ENCODE measurements around the gene MCAT. TPM values are rescaled to one million over a fixed set of nuclear protein-coding genes. Genes with fewer than 3 reads are reported as not detected.

Gene MCAT
- polyA plus RNA-seq, 3 donors: 4.5 to 8.9 (median 6.8) TPM

DNA sequence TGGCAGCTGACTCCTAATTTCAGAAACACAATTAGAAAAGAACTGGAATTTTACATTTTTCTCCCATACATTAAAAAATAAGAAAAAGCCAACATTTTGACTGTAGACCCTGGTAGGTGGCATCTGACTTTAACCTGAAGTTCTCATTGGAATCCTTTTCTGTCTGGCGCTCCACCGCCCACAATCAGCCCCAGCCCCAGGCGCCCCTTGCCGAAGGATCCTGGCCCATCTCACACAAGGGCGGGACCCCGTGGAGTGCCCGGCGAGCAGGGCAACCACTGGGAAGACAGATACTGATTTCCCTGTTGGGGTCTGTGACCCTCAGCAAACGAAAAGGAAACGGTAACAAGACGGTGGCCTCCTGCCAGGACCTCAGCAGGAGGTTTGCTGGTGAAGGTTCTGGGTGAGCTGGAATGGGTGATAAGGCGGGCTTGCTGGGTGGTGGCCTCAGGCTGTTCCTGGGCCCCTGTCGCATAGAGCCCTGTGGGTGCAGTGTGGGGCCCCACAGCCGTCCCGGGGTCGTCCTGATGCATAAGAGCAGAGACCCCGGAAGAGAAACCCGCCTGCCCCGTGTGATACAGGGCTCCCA, 23.9 kb upstream of the MCAT start:
- H3K27me3 ChIP-seq (ENCODE audit: control insufficient read depth in 2 of 2, insufficient read depth in 2 of 2, low read length in 2 of 2): no peaks in the 10 kb centered on the region
- peak overlapping the region in 1 of 7 donors; percentile 54 for H3K27ac Mint-ChIP-seq
- H3K4me3 ChIP-seq (replicated peaks in 1 of 3; ENCODE audit: low read depth in 2 of 3, low read length in 3 of 3): no peak overlapping the region
- TF ChIP-seq, protein P1, sequence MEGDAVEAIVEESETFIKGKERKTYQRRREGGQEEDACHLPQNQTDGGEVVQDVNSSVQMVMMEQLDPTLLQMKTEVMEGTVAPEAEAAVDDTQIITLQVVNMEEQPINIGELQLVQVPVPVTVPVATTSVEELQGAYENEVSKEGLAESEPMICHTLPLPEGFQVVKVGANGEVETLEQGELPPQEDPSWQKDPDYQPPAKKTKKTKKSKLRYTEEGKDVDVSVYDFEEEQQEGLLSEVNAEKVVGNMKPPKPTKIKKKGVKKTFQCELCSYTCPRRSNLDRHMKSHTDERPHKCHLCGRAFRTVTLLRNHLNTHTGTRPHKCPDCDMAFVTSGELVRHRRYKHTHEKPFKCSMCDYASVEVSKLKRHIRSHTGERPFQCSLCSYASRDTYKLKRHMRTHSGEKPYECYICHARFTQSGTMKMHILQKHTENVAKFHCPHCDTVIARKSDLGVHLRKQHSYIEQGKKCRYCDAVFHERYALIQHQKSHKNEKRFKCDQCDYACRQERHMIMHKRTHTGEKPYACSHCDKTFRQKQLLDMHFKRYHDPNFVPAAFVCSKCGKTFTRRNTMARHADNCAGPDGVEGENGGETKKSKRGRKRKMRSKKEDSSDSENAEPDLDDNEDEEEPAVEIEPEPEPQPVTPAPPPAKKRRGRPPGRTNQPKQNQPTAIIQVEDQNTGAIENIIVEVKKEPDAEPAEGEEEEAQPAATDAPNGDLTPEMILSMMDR (IDR thresholded peaks at IDR 0.05): no peak
- no peak for DNase-seq
- H3K79me2 ChIP-seq (ENCODE audit: insufficient read depth, low read length): no peaks in the 10 kb centered on the region
- peaks cover 46 to 87% of the 10 kb centered on the region in 2 donors for H3K36me3 Mint-ChIP-seq
- H3K4me2 ChIP-seq (replicated peaks; ENCODE audit: extremely low read depth, low read length, poor library complexity, severe bottlenecking): no peak overlapping the region
- no peak overlapping the region for H3K9ac ChIP-seq (ENCODE audit: insufficient read depth, low read length, poor library complexity, severe bottlenecking)
- no peak overlapping the region for H2AFZ ChIP-seq (ENCODE audit: insufficient read depth, low read depth, low read length, poor library complexity, severe bottlenecking)
- WGBS (ENCODE audit: insufficient coverage): 96% methylated on average over 17 of the region's 19 CpGs
- no peaks in the 10 kb centered on the region for H3K9me3 ChIP-seq (replicated peaks in 1 of 2; ENCODE audit: control insufficient read depth in 1 of 2, insufficient read depth in 1 of 2, low read length in 2 of 2)
- H3K36me3 ChIP-seq (replicated peaks in 1 of 2; ENCODE audit: control insufficient read depth in 1 of 2, insufficient read depth in 2 of 2, low read length in 2 of 2): peaks cover 47 to 82% of the 10 kb centered on the region in 2 donors
- intact Hi-C loops (cut with micrococcal nuclease): no loop called here
- no peaks in the 10 kb centered on the region for H3K9me3 Mint-ChIP-seq
- H4K20me1 ChIP-seq (ENCODE audit: insufficient read depth, low read length): peaks cover 33% of the 10 kb centered on the region
- H3K4me1 ChIP-seq (ENCODE audit: control insufficient read depth in 1 of 2, insufficient read depth in 2 of 2, low read length in 2 of 2): peaks cover 21 to 23% of the 10 kb centered on the region in 2 donors
- H3K27me3 Mint-ChIP-seq (ENCODE audit: low read depth in 3 of 3): peaks cover 0 to 2% (median 1%) of the 10 kb centered on the region in 3 donors
- H3K4me3 Mint-ChIP-seq: no peak overlapping the region
- H3K4me1 Mint-ChIP-seq: peaks cover 22% of the 10 kb centered on the region
- no peak overlapping the region for H3K27ac ChIP-seq (ENCODE audit: low read depth in 1 of 2, low read length in 2 of 2)

DNA sequence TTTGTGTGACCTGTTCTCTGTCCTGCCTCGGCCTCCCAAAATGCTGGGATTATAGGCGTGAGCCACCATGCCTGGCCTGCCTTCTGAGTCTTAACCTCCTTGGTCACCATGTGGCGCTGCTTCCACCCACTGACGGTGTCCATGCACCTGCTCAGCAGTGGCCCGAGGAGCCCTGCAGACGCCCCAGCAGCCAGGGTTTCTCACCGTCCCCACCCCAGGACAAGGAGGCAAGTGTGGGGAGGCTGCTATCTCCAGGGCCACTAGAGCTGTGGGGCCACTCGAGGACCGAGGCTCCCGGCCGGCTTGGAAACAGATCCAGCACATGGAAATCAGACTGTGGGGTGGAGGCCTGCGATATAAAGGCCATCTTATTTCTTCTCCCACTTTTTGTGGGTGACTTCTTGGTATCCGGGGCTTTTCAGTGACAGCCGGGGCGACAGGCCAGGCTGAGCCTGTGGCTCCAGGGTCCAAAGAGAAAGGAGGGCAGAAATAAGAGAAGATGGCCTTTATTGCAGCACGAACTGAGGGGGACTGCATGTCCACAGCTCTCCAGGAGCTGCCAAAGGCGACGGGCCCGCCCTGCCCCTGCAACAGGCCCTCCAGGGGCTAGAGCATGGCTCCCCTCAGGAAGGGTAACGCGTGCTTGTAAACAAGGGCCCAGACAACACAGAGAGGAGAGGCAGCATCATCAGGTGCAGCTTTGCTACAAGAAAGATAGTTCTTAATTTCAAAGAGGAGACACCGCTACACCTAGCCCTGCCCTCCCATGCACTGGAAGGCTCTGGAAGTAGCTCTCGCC, 23.1 kb upstream of the MCAT start:
- Histone ChIP-seq H3K9ac (ENCODE audit: insufficient read depth, low read length, poor library complexity, severe bottlenecking) (no peak overlapping the region), H2AFZ (ENCODE audit: insufficient read depth, low read depth, low read length, poor library complexity, severe bottlenecking) (no peak overlapping the region), H3K27ac (ENCODE audit: low read depth in 1 of 2, low read length in 2 of 2) (no peak overlapping the region), H3K27me3 (ENCODE audit: control insufficient read depth in 2 of 2, insufficient read depth in 2 of 2, low read length in 2 of 2) (no peaks in the 10 kb centered on the region), H3K4me3 (replicated peaks in 1 of 3; ENCODE audit: low read depth in 2 of 3, low read length in 3 of 3) (no peak overlapping the region), H3K36me3 (replicated peaks in 1 of 2; ENCODE audit: control insufficient read depth in 1 of 2, insufficient read depth in 2 of 2, low read length in 2 of 2) (peaks cover 39 to 82% of the 10 kb centered on the region in 2 donors), H3K9me3 (replicated peaks in 1 of 2; ENCODE audit: control insufficient read depth in 1 of 2, insufficient read depth in 1 of 2, low read length in 2 of 2) (no peaks in the 10 kb centered on the region), H3K79me2 (ENCODE audit: insufficient read depth, low read length) (no peaks in the 10 kb centered on the region), H4K20me1 (ENCODE audit: insufficient read depth, low read length) (peaks cover 40% of the 10 kb centered on the region), H3K4me2 (replicated peaks; ENCODE audit: extremely low read depth, low read length, poor library complexity, severe bottlenecking) (no peak overlapping the region), H3K4me1 (ENCODE audit: control insufficient read depth in 1 of 2, insufficient read depth in 2 of 2, low read length in 2 of 2) (peaks cover 21 to 23% of the 10 kb centered on the region in 2 donors)
- Mint-ChIP-seq H3K36me3 (peaks cover 48 to 87% of the 10 kb centered on the region in 2 donors), H3K4me1 (peaks cover 22% of the 10 kb centered on the region), H3K9me3 (no peaks in the 10 kb centered on the region), H3K27me3 (ENCODE audit: low read depth in 3 of 3) (peaks cover 0 to 2% (median 1%) of the 10 kb centered on the region in 3 donors), H3K4me3 (no peak overlapping the region), H3K27ac (peak overlapping the region in 2 of 7 donors; percentile 18 to 76)
- TF ChIP-seq, protein P1 (IDR thresholded peaks at IDR 0.05): no peak
- no peak for DNase-seq
- intact Hi-C loops (cut with micrococcal nuclease): no loop called here
- 91% methylated on average over 21 of the region's 23 CpGs for WGBS (ENCODE audit: insufficient coverage)
